IPS-11a (cell line): Measurements from ENCODE around the gene ZNF804B.

ENCODE experiments used
- H3K4me3 ChIP-seq: one replicate; pipeline ENCODE4 v1.5.1; 2013; ENCODE audit warnings: low read depth, low read length, control low read depth

ZNF804B gene

DNA sequence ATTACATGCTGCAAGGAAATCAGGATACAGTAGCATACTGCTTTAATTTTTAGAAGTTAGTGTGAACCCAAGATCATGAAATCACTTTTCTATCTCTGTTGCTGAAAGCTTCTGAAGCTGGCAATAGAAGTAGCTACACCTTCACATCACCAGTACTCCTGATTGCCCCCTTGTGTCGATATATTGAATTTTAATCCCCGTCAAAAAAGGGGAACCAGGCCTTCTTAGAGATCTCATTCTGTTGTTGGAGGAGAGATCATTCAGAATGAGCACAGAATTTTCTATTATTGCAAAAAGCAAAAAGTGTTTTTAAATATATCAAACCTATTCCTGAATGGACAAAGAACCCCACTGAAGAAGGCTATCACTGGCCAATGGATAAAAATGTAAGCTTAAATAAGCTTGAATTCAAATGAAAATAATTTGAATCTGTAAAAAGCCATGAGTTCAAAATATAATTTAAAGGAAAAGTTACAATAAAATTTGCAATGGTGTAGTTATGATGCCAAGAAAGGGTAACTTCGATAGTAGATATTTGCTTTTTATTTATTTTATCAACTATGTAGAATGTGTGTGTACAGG is 75.7 kb downstream of the ZNF804B start:
- H3K4me3 ChIP-seq: no peak overlapping the region

DNA sequence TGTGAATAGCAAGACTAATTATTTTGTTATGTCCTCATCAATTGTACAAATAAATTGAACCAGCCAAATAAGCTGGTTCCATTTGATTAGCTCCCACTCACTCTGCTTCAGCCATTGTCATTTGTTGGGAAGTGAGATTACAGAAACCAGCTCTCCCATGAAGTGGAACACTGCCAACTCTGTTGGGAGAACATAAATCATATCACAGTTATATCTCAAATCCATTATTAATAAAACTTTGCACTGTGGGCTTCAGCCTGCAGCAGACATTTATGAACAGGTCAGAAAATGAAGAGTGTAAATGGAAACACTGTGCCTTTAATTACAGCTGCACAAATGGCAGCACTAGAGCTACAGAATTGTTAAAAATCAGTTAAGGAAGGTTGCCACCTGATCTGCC is 82.7 kb downstream of the ZNF804B start:
- H3K4me3 ChIP-seq: no peak overlapping the region

DNA sequence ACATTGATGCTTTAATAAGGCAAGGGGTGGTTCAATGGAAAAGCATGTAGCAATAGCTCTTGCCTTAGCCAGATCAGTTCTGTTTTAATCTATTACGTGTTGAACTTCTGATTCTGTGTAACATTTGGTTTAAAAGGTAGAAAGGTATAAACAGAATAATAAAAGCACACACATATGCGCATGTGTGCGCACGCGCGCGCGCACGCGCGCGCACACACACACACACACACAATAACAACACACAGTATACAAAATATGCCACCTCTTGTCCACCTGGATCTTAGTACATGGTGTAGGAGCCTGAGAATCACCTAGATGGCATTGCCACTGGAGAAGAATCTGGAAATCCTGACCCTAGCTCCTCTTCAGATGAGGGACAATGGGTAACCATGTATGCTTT is 85.6 kb downstream of the ZNF804B start:
- no peak overlapping the region for H3K4me3 ChIP-seq

DNA sequence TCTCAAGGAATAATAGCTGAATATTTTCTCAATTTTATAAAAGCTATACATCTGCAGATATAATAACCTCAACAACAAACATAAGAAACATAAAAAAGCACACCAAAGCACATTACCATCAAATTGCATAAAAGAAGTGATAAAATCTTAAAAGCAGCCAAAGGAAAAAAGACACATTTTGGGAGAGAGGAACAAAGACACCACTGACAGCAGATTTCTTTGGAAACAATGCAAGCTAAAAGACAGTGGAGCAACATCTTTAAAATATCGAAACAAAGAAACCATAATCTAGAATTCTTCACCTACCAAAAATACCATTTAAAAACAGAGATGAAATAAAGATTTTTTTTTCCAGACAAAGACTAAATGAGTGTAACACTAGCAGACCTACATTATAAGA is 91.7 kb downstream of the ZNF804B start:
- H3K4me3 ChIP-seq: no peak overlapping the region

DNA sequence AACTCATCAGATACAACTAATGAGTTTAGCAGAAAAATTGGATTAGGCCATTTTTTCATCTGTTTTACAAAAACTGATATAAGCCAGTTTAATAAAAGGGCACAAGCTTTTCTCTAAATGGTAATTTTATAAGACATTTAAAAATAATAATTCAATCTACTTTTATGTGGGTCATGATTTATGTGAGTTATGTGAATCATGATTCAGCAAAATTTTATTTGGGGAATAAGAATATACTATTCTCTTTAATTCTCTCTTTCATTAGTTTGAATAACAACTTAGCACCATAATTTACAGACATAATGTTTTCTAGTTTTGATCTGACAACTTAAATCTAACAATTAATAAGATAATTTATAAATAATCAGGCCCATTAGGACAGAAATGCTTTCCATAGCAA is 99.8 kb downstream of the ZNF804B start:
- no peak overlapping the region for H3K4me3 ChIP-seq

DNA sequence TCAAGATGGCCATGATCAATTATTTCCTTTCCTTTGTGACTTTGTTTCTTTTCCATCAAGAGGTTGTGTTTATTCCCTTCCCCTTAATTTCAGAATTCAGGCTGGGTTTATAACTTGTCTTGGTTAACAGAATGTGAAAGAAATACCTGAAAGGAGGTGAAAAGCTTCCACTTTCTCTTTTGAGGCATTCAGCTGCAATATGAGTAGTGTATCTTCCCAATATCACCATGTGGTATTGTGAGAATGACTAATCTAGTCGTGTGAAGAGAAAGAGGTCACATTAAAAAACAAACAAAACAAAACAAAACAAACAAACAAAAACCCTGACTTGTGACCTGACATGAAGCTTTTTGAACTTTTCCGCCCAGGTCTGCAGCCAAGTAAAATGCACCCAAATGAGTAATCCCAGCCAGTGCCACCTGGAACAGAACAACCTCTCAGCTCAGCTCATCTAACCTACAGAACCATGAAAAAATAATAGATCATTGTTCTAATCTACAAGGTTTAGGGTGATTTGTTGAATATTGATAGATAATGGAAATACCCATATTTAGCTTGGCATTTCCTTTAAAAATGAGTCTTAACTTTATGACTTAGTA is 106.9 kb downstream of the ZNF804B start:
- no peak overlapping the region for H3K4me3 ChIP-seq

DNA sequence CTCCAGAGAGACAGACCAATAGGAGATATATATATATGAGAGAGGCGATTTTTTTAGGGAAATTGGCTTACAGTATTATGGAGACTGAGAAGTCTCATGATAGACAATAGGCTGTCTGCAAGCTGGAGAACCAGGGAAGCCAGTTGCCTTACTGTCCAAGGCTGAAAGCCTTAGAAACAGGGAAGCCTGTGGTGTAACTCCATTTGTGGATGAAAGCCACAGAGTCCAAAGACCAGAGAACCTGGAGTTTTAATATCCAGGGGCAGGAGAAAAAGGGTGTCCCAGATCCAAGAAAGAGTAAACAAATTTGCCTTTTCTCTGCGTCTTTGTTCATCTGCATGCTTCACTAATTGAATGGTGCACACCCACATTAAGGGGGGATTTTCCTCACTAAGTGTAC is 107.7 kb downstream of the ZNF804B start:
- no peak overlapping the region for H3K4me3 ChIP-seq

DNA sequence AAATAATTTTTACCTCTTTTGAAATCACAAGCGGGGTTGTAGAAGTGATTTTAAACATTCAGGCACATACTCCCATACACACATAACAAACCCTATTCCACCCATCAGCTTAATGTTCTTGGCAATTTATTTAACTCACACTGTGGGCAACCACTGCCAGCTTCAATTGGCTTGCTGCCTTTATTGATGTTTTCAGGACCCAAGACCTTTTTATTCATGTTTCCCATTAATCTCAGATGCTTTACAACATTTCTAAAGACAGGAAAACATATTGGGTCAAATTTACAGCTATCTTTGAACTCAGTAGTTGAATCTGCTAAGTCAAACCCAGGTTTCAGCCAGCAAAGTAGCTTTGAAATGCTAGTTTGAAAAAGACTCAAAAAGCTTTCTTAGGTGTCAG is 109.0 kb downstream of the ZNF804B start:
- H3K4me3 ChIP-seq: no peak overlapping the region

DNA sequence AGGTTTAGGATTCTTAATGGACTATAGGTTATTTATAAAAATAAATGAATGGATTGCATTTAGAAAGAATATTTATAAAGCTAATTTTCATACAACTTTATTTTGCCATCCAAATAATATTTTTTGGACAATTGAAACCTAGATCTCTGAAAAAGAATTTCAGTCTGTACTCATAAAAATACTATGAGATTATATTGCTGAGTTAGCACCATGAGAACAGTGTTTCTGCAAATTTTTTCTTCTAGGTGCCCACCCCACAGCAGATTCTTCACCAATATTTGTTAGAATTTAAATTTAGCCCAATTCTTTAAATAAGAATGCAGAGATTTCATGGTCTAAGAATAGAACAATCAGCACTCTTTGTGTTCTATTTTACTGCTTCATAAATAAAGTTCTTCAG is 121.6 kb downstream of the ZNF804B start:
- H3K4me3 ChIP-seq: no peak overlapping the region

DNA sequence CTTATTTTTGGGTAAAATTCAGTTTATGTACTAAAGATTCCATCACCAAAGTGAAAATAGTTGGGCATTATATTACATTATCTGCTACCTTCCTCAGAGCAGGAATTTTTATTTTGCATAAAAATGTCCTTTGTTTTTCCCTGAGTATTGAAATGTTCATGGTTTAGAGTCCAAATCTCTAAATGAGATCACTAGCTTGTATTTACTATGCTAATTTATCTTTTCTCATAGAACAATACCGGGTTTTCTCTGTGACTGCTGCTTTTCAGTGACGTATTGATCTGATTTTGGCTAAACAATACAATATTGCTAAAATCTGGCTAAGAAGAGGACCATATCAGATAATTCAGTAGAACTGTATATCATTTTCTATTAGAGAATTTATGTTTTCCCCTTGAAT is 125.6 kb downstream of the ZNF804B start:
- H3K4me3 ChIP-seq: no peak overlapping the region

DNA sequence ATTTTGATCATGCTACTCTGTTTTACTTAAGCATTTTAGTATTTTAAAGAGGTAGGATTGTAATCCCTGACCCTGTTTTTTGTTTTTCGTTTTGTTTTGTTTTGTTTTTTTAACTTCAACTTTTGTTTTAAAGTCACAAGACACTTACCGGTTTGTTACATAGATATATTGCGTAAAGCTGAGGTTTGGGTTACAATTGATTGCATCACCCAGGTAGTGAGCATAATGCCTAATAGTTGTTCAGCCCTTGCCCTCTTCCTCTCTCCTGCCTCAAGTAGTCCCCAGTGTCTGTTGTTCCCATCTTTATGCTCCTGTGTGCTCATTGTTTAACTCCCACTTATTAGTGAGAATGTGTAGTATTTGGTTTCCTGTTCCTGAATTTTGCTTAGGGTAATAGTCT is 129.2 kb downstream of the ZNF804B start:
- no peak overlapping the region for H3K4me3 ChIP-seq

DNA sequence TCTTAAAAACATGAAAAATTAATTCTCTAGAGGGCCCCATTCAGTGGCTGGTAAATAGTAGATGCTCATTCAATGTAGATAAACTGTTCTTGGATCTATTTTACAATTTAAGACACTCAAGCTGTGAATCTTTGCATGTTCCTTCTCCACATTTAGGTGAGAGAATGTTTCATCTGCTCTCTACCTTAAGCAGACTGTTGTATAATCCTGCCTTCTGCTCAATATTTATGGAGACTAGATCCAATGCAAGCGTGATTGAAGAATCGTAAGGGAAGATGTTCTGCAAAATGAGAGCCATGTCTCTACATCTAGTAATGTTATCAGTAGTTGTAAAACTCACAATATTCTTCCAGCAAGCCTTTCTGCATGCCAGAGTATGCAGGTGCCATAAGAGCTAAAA is 151.0 kb downstream of the ZNF804B start:
- no peak overlapping the region for H3K4me3 ChIP-seq

DNA sequence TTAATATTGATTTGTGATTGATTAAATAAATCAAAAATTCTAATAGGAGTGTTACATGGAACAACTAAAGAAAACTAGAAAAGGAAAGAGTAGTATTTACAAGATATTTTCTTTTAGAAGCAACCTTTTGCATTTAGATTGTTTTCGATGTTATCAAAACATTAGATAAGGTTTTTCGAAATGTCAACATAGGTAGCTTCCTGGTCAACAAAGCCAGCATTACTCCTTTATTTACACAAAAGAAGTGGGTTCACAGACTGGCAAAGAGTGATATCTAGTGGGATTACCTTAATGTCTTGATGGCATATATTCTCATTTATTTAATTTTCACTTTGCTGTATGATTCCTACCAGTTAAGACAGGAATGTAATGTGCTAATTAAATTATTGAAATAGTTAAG is 153.4 kb downstream of the ZNF804B start:
- H3K4me3 ChIP-seq: no peak overlapping the region

DNA sequence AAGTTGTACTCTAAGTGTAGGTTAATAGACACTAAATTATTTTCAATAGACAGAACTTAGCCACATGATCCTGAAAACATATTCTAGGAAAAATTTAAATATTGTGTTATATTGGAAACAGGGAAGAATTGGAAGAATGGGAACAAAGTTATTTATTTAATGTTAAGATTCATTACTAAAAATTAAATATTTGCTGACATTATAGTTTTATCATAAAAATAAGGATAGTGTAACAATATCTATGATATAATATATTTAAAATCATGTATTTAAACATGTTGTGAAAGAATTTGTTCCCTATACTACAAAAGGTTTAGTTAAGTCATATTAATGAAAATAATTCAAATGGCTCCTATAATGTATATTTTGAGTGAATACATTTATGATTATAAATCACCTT is 156.1 kb downstream of the ZNF804B start:
- H3K4me3 ChIP-seq: no peak overlapping the region

DNA sequence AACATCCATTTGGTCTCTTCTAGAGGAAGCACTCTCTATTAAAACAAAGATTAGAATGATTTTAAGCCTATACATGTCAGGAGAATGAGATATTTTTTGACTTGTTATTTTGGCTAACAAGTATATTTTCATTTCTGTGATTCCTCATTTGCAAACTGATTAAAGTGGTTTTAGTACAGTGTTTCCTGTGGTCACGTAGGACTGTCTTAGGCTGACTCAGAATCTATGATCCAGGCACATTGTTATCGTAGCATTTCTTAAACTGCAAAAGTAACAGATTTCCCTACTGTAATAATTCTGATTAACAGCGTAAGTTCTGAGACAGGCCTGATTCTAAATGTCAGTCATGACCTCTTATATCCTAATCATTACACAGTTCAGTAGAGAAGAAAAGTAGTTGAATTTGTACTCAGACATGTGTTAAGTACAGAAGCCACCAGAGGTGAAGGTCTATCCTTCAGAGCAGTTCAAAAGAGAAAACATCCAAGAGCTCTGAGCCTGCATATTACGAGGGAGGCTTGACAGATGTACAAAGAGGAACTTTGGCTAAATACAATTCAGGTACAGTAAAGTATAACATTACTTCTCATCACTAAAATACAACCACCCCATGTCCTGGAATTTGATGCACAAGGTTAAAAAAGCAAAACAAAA is 160.1 kb downstream of the ZNF804B start:
- H3K4me3 ChIP-seq: no peak overlapping the region

DNA sequence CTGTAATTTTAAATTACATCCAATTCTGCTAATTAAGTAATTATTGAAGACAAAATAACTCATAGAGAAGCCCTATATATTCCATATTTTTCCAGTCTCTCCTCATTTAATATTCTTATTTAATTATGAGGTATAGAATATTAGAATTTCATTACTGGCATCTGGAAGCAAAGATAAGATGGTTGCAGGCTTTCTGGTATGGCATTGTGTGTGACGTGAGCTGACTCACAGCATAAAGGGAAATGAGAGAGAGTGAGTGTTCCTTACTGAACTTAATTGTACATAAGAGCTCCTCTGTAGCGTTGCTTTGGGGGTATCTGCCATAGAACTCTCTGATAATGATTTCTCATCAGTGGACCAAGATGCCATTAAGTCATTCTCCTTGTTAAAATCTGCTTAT is 163.4 kb downstream of the ZNF804B start:
- no peak overlapping the region for H3K4me3 ChIP-seq

DNA sequence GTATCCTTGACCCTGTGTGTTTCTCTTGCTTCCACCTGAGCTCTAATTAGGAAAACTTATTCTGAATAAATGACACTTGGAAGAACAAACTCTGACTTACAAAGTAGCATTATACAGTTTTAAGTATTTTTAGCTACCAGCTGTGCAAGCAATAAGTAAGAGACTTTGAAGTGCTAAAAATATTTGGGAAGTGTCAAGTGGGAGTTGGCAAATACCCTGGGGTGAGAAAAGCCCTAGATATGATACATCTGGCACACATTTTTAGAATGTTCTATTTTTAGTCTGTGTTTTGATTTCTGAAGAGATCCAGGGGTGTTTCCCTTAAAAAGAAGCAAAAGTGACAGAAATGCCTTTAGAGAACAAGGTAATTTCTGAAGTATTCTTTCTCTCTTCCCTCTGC is 168.8 kb downstream of the ZNF804B start:
- no peak overlapping the region for H3K4me3 ChIP-seq

DNA sequence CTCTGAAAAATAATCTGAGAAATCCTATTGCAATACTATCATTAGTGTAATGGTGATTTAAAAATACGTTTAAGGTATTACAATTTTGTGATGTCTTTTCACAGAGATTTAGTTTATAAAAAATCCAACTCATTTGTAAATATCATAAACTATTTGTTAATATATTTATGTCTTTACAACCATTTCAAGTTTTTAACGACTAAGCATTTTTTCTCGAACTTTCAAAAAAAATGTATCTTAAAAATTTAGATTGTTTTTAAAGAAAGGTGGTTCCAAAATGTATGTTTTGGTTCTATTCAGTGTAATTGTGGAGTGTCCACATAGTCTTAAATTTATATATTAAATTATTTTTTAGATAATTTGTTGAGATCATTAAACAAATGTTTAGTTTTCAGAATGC is 170.2 kb downstream of the ZNF804B start:
- no peak overlapping the region for H3K4me3 ChIP-seq

DNA sequence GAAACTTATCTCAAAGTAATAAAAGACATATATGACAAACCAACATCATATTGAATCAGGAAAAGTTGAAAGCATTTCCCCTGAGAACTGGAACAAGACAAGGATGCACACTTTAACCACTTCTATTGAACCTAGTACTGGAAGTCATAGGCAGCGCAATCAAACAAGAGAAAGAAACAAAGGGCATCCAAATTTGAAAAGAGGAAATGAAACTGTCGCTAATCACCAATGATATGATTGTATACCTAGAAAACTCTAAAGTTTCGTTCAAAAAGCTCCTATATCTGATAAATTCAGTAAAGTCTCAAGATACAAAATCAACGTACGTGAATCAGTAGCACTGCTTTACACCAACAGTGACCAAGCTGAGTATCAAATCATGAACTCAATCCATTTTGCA is 173.8 kb downstream of the ZNF804B start:
- no peak overlapping the region for H3K4me3 ChIP-seq

DNA sequence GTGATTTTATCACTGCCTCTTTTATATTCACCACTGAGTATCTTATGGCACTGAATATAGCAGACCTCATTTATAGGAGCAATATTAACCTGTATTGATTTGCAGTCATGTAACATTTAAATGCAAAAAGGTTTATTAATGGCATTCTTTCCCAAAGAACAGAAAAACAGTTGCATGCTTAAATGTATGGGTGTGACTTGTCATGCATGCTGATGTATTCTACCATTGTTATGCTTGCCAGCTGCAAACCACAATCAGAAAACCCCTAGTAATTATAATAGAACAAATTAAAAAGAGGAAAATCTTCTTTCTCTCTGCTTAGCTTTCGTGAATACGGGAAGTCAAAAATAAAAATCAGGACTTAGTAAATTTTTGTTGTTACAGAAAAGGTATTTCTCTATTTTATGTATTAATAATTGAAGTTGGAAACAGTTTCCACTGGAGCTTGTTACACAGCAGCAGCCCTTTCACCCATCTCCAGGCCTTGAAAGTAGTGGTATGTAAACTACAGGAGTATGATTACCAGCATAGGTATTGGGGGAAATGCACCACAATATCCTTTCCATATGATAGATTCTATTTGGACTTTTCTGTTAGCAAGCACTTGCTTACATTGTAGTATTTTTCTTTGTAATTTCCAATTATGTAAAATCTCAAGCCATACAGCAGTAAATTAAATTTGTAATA is 183.5 kb downstream of the ZNF804B start:
- no peak overlapping the region for H3K4me3 ChIP-seq

DNA sequence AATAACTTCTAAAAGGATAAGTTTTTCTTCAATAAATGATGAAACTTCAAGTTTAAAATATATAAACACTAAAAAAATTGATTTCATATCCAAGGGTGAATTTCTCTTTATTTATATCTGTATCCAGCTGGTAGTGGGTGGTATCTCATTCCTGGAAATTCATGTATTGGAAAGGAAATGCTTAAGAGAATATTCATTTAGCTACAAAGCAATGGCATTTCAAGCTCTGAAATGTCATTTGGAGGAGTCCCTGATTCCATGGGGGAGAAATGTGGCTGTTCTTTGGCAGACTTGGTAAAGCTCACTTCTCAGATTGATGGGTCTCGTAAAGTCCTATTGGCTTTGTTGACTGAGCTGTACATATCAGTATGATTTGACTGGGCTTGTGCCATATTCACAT is 192.3 kb downstream of the ZNF804B start:
- H3K4me3 ChIP-seq: no peak overlapping the region

DNA sequence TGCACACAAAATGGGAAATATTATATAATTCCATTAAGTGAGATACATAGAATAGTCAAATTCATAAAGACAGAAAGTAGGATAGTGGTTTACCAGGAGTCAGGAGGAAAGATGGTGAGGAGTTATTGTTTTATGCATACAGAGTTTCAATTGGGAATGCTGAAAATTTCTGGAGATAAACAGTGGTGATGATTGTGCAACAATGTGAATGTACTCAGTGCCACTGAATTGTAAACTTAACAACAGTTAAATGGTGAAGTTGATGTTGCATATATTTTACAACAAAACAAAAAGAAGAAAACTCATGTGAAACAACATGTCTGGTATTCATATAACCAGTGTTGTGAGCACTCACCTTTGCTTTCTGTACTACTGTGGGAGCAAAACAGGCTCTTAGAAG is 204.9 kb downstream of the ZNF804B start:
- H3K4me3 ChIP-seq: no peak overlapping the region
